NT2/D1 (cell line): Measurements from ENCODE around the gene RABGGTA.

Experiments used
- YY1 ChIP-seq: IDR thresholded peaks from 2 replicates; pipeline ENCODE4 v1.6.1; 2011; ENCODE audit not compliant: insufficient read length, insufficient read depth
- ZNF274 ChIP-seq: IDR thresholded peaks from 2 replicates; pipeline ENCODE4 v1.6.1; 2011; ENCODE audit warnings: mild to moderate bottlenecking, low read depth, low read length

DNA sequence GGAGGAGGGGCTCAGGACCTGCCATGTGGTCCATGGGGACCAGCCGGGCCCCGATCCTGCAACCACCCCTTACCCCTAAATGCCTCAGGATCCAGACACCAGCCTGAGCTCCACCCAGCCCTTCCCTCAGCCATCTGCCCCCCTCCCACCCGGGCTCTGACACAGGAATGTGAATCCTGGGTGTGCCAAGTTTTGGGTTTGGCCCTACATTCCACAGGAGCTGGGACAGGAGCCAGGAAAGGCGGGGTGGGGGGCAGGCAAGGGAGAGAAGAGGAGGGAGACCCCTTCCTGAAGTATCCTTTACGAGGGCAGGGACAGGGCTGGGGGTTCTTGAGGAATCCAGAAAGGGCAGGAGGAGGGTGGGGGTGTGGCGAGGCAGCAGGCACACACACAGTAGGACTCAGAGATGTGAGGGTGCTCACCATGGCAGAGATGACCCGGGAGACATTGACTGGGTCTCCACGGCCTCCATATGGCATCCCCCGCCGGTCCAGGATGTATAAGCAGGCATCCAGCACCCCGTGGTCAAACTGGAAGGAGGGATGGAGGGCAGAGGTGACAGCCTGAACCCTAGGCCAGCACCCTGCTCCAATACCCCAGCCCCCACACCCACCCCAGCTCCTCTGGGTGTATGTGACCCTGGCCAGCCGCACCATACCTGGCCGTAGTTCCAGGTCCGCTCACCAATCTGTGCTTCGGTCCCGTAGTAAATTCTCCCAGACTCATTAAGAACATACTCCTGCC is 11.9 kb downstream of the RABGGTA start:
- TF ChIP-seq YY1: no peak
- TF ChIP-seq ZNF274: no peak
